ENCODE results near the gene TMEM212. TPM values are rescaled to one million over a fixed set of nuclear protein-coding genes. Genes with fewer than 3 reads are reported as not detected.

TMEM212 gene
- total RNA-seq, 2 donors from 2014 or later: not detected

GRCh38 chr3:171822431-171823106, 20.6 kb upstream of the TMEM212 start:
- peaks cover 0 to 6% of the 10 kb centered on the region in 2 donors for H3K4me1 ChIP-seq
- no peaks in the 10 kb centered on the region for H3K27me3 ChIP-seq
- H3K27ac ChIP-seq: no peak overlapping the region
- no peak for DNase-seq (ENCODE audit: low spot score)
- H3K4me3 ChIP-seq: no peak overlapping the region
- H3K9me3 ChIP-seq: peaks cover 0 to 4% of the 10 kb centered on the region in 2 donors
- TF ChIP-seq CTCF (IDR thresholded peaks at IDR 0.05): no peak
- no peaks in the 10 kb centered on the region for H3K36me3 ChIP-seq

GRCh38 chr3:171824116-171824515, 19.0 kb upstream of the TMEM212 start:
- no peaks in the 10 kb centered on the region for H3K27me3 ChIP-seq
- no peak for TF ChIP-seq CTCF (IDR thresholded peaks at IDR 0.05)
- no peak overlapping the region for H3K4me3 ChIP-seq
- no peaks in the 10 kb centered on the region for H3K36me3 ChIP-seq
- H3K4me1 ChIP-seq: peaks cover 0 to 9% of the 10 kb centered on the region in 2 donors
- no peak for DNase-seq (ENCODE audit: low spot score)
- no peaks in the 10 kb centered on the region for H3K9me3 ChIP-seq
- H3K27ac ChIP-seq: no peak overlapping the region

- Histone ChIP-seq H3K4me3 (no peak overlapping the region), H3K27ac (peak overlapping the region; percentile 56 to 57), H3K27me3 (no peaks in the 10 kb centered on the region), H3K9me3 (no peaks in the 10 kb centered on the region), H3K36me3 (no peaks in the 10 kb centered on the region), H3K4me1 (peaks cover 0 to 16% of the 10 kb centered on the region in 2 donors)
- no peak for DNase-seq (ENCODE audit: low spot score)
- no peak for TF ChIP-seq CTCF (IDR thresholded peaks at IDR 0.05)
These were observed 18.3 kb upstream of the TMEM212 start for GRCh38 chr3:171824824-171825221.

- Histone ChIP-seq H3K36me3 (no peaks in the 10 kb centered on the region), H3K9me3 (no peaks in the 10 kb centered on the region), H3K27me3 (no peaks in the 10 kb centered on the region), H3K27ac (peak overlapping the region; percentile 56 to 57), H3K4me3 (no peak overlapping the region), H3K4me1 (peaks cover 0 to 21% of the 10 kb centered on the region in 2 donors)
- no peak for DNase-seq (ENCODE audit: low spot score)
- TF ChIP-seq CTCF (IDR thresholded peaks at IDR 0.05): no peak
These were observed 17.8 kb upstream of the TMEM212 start for GRCh38 chr3:171825222-171825828.

- Histone ChIP-seq H3K4me3 (no peak overlapping the region), H3K4me1 (peaks cover 0 to 22% of the 10 kb centered on the region in 2 donors), H3K36me3 (no peaks in the 10 kb centered on the region), H3K27me3 (no peaks in the 10 kb centered on the region), H3K27ac (no peak overlapping the region), H3K9me3 (no peaks in the 10 kb centered on the region)
- DNase-seq (ENCODE audit: low spot score): no peak
- no peak for TF ChIP-seq CTCF (IDR thresholded peaks at IDR 0.05)
These were observed 15.8 kb upstream of the TMEM212 start for GRCh38 chr3:171827385-171827784.

Data from right atrium auricular region (tissue), 2 donors.